A673 (cell line): ENCODE measurements around the gene LAMP1. TPM values are rescaled to one million over a fixed set of nuclear protein-coding genes. Genes with fewer than 3 reads are reported as not detected.

Source experiments
- BruUV-seq: library from RNA; stranded (reverse); fragments of 400-500 nt; replicated peaks from 2 replicates; lab custom pipeline; 2021; lab: Mats Ljungman, UMichigan
- CTCF ChIA-PET: fragments of 300-600 bp; sonication (Branson Sonifier 250); formaldehyde crosslinking; loops from one replicate; lab custom pipeline; 2022; ENCODE audit warnings: antibody characterized with exemption; lab: Charles Lee
- POLR2A ChIA-PET: fragments of 300-600 bp; sonication (Branson Sonifier 250); formaldehyde crosslinking; loops from one replicate; lab custom pipeline; 2022; ENCODE audit warnings: antibody characterized with exemption; ENCODE audit not compliant: low non-redundant PET; lab: Charles Lee
- DNase-seq: peaks from one replicate; pipeline ENCODE4 v3.0.0-alpha.2; 2015; ENCODE audit warnings: low spot score
- H3K27ac ChIP-seq: fragments of 200-600 bp; sonication (generic); 2 replicates; pipeline ENCODE4 v1.5.1; 2016; ENCODE audit warnings: mixed run types, low read depth, mild to moderate bottlenecking, mixed read lengths, antibody characterized with exemption, low read length; ENCODE audit not compliant: poor library complexity, severe bottlenecking
- H3K27me3 ChIP-seq: fragments of 200-600 bp; sonication (generic); replicated peaks from 2 replicates; pipeline ENCODE4 v1.6.1; 2017; ENCODE audit warnings: mixed run types, low read depth, mild to moderate bottlenecking, mixed read lengths, antibody characterized with exemption, low read length; ENCODE audit not compliant: insufficient read depth, poor library complexity
- H3K36me3 ChIP-seq: fragments of 200-600 bp; sonication (generic); 2 replicates; pipeline ENCODE4 v1.6.1; 2016; ENCODE audit warnings: mixed run types, mild to moderate bottlenecking, mixed read lengths, antibody characterized with exemption, low read length; ENCODE audit not compliant: insufficient read depth, poor library complexity, severe bottlenecking
- H3K4me1 ChIP-seq: fragments of 200-600 bp; sonication (generic); 2 replicates; pipeline ENCODE4 v1.6.1; 2017; ENCODE audit warnings: mixed run types, mild to moderate bottlenecking, mixed read lengths, antibody characterized with exemption, low read length; ENCODE audit not compliant: insufficient read depth, poor library complexity, severe bottlenecking
- H3K4me3 ChIP-seq: fragments of 200-600 bp; sonication (generic); 2 replicates; pipeline ENCODE4 v1.5.1; 2016; ENCODE audit warnings: low read depth, mixed run types, mild to moderate bottlenecking, mixed read lengths, low read length; ENCODE audit not compliant: poor library complexity, severe bottlenecking
- H3K9me3 ChIP-seq: fragments of 200-600 bp; sonication (generic); 2 replicates; pipeline ENCODE4 v1.6.1; 2016; ENCODE audit warnings: mixed run types, low read depth, mild to moderate bottlenecking, mixed read lengths, antibody characterized with exemption, low read length; ENCODE audit not compliant: poor library complexity, severe bottlenecking
- EZH2 ChIP-seq: fragments of 200-600 bp; sonication (generic); IDR thresholded peaks from 2 replicates; pipeline ENCODE4 v1.6.1; 2017; ENCODE audit warnings: borderline replicate concordance, low read depth, mild to moderate bottlenecking, mixed read lengths, antibody characterized with exemption, low read length; ENCODE audit not compliant: poor library complexity, severe bottlenecking
- intact Hi-C: fragments of 100-400 bp; cut with micrococcal nuclease; formaldehyde crosslinking; loops from one replicate; pipeline ENCODE4 v1.10.0; 2022; ENCODE audit not compliant: unreplicated experiment
- total RNA-seq: library from RNA; stranded (reverse); gene quantifications from 2 replicates; pipeline ENCODE4 v1.2.3, GENCODE V29; 2021
- TF ChIP-seq, protein P1 (sequence below): fragments of 300-800, 200-600 bp; sonication (generic); conservative IDR thresholded peaks from 2 replicates; pipeline ENCODE4 v1.5.1; 2017; ENCODE audit warnings: low read depth, mild to moderate bottlenecking, antibody characterized with exemption, low read length, moderate library complexity, mixed read lengths

LAMP1 gene
- total RNA-seq, 1 experiment from 2014 or later: 129 TPM

DNA sequence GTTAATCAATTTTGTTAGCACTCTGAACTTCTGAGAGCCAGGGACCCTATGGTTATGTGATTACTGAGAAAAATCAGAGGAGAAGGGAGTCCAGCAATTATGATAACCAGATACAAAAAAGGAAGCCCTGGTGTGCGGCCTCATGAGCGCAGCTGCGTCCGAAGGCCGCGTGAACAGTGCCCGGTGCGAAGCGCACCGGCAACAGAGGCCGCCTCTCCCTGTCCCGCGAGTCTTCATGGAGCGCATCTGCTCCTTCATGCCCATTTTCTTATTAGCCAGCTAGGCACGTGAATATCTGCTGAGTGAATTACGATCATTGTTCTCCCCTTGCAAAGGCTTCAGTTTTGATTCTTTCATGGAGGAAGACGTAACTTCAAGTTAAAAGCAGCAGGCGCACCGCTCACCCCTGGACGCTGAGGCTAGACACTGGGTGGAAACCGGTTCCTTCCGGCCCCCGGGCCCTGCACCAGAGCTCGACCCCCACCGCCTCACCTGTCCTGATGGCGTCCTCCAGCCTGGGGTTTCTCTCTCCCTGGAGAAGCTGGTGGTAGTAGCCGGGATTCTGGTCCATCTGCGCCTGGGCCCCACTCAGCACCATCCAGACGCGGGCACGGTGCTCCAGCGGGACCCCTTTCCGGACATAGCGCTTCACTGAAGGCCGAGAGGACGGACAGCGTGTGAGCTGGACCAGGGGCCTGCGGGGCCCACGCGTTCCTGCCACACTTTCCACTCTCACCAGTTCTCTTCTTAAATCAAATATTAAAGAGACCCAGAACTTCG, 58.0 kb downstream of the LAMP1 start:
- H3K36me3 ChIP-seq: no peaks in the 10 kb centered on the region
- POLR2A ChIA-PET: no interaction called here

DNA sequence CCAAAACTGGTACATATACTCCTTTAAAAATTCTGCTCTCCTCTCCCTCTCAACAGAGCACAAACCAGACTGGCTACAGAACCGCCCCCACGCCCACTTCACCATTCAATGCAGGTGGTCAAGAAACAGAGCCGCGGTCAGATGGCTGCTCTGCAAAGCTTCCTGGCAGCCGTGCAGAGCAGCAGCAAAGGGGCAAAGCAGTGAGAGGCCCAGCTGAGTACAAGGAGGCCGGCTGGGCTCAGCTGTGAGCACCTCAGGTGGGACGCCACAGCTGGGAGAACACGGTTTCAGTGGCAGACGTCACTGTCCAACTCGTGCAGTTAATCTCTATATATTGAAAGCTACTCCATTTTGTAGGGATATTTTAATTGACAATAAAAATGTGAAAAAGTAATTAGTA, 58.6 kb downstream of the LAMP1 start:
- intact Hi-C loops: no loop called here
- TF ChIP-seq, protein P1, sequence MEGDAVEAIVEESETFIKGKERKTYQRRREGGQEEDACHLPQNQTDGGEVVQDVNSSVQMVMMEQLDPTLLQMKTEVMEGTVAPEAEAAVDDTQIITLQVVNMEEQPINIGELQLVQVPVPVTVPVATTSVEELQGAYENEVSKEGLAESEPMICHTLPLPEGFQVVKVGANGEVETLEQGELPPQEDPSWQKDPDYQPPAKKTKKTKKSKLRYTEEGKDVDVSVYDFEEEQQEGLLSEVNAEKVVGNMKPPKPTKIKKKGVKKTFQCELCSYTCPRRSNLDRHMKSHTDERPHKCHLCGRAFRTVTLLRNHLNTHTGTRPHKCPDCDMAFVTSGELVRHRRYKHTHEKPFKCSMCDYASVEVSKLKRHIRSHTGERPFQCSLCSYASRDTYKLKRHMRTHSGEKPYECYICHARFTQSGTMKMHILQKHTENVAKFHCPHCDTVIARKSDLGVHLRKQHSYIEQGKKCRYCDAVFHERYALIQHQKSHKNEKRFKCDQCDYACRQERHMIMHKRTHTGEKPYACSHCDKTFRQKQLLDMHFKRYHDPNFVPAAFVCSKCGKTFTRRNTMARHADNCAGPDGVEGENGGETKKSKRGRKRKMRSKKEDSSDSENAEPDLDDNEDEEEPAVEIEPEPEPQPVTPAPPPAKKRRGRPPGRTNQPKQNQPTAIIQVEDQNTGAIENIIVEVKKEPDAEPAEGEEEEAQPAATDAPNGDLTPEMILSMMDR: no peak
- no peak for TF ChIP-seq EZH2
- Histone ChIP-seq H3K4me3 (no peak overlapping the region), H3K27ac (no peak overlapping the region), H3K27me3 (no peaks in the 10 kb centered on the region), H3K36me3 (no peaks in the 10 kb centered on the region), H3K4me1 (no peaks in the 10 kb centered on the region), H3K9me3 (no peaks in the 10 kb centered on the region)
- POLR2A ChIA-PET: no interaction called here
- DNase-seq: no peak
- BruUV-seq: no TSS peak
- CTCF ChIA-PET: no interaction called here

More for the DNA sequence above, 58.0 kb downstream of the LAMP1 start:
- intact Hi-C loops: no loop called here
- H3K9me3 ChIP-seq: no peaks in the 10 kb centered on the region
- no peaks in the 10 kb centered on the region for H3K4me1 ChIP-seq
- TF ChIP-seq, protein P1: no peak
- no peak for TF ChIP-seq EZH2
- no peak overlapping the region for H3K4me3 ChIP-seq
- CTCF ChIA-PET: no interaction called here
- no TSS peak for BruUV-seq
- no peak for DNase-seq
- H3K27ac ChIP-seq: no peak overlapping the region
- H3K27me3 ChIP-seq: no peaks in the 10 kb centered on the region

DNA sequence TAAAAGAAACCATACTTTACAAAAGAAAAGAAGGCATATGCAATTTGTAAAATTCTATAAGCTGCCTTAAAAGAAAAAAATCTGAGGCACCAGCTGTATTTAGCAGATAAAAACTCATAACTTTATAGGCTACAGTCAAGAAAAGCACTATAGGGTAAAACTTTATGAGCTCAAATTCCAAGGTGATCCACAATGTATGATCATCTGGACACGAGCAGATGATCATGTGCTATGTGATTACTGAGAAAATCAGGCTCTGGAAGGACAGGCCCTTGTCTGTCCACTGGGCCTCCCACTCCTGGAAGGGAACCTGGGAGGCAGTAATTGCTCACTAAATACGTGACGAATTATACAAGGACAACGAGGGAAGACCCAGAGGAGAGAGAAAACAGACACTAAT, 59.6 kb downstream of the LAMP1 start:
- no peaks in the 10 kb centered on the region for H3K27me3 ChIP-seq
- ChIA-PET CTCF (no interaction called here), POLR2A (no interaction called here)
- H3K9me3 ChIP-seq: no peaks in the 10 kb centered on the region
- no peak overlapping the region for H3K4me3 ChIP-seq
- no peak overlapping the region for H3K27ac ChIP-seq
- no peaks in the 10 kb centered on the region for H3K36me3 ChIP-seq
- TF ChIP-seq EZH2: no peak
- TF ChIP-seq, protein P1: no peak
- intact Hi-C loops: no loop called here
- no peaks in the 10 kb centered on the region for H3K4me1 ChIP-seq
- BruUV-seq: no TSS peak
- no peak for DNase-seq
